B cell (primary cell): ENCODE data around the gene PGGHG.

Source experiments
- CTCF ChIP-seq: fragments of 200-600 bp; IDR thresholded peaks from one replicate; pipeline ENCODE4 v1.8.0; 2022; ENCODE audit warnings: antibody characterized with exemption, mild to moderate bottlenecking
- EZH2 ChIP-seq: IDR thresholded peaks from 2 replicates; pipeline ENCODE4 v1.6.1; 2012; ENCODE audit warnings: borderline replicate concordance, low read depth, mild to moderate bottlenecking, moderate library complexity, low read length; ENCODE audit not compliant: insufficient read depth, poor library complexity, severe bottlenecking

- TF ChIP-seq CTCF (no peak), EZH2 (peak; percentile 53)
These were observed 8.8 kb upstream of the PGGHG start for GRCh38 chr11:279966-280705.
